ENCODE data around the gene TNFRSF13B.
"Not testable (repeated sequence)": the region's sequence is repeated elsewhere in the genome, so short reads cannot be mapped to it uniquely, and the experiment has no call there.

TNFRSF13B gene

DNA sequence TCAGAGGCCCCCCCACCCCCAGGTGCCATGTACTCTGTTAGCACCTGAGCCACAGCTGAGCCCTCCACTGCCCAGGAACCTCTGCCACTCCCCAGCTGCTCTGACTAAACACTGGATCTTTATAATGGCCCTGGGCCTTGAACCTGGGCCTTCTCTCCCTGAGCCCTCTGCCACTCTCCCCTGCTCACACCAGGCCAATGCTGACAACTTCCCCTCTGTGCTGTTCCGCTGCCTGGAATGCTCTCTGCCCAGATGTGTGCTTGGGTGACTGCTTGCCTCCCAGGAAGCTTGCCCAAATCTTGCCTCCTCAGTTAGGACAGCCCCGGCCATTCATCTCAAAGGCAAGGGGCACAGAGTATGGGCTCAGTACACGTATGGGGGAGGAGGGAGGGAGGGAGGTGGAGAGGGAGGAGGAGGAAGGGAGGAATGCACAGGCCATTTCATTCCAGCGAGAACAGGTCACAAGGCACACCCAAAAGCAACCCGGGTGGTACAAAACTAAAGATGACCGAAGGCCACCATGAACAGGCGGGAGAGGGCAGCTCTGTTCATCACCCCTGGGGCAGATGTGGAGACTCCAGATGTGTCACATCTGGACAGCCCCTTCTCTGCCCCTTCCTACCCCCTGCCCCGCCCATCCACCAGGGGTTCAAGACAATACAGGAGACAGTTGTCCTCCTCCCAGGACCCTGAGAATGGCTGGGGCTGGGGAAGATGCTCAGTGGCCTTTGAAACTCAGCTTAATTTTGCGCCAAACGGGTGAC lies 15.3 kb upstream of the TNFRSF13B start:
- no peak for DNase-seq (ENCODE audit: low read depth, low spot score)

DNA sequence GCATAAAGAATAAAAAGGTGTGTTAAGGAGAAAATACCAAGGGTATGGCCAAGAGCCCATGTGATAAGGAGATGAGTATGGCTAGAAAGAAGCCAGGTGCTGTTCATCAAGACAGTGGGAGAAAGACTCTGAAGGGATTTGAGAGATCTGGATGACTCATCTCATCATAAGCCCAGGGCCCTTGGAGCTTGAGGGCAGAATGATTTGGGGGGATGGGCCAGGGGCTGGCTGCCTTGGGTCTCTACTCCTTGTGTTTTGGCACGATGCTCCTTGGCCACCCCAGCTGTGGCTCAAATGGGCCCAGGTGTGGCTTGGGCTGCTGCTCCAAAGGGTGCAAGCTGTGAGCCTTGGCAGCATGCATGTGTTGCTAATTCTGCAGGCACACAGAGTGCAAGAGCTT lies 14.5 kb upstream of the TNFRSF13B start:
- DNase-seq (ENCODE audit: low read depth, low spot score): no peak

DNA sequence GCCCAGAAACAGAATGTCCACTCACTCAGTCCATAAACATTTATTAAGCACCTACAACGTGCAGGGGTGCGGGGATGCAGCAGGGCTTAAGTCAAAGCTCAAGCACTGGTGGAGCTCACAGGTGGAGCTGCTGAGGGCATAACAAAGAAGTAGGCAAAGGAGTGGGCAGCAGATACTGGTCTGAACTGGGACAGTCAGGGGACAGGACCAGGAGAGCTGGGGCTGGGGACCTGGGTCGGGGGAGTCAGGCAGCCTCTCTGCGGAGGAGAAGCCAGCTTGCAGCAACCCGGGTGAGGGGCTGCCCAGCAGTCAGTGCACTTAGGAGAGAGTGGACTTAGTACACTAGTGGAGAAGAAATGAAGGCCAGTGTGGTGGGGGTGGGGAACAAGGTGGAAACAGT lies 10.0 kb upstream of the TNFRSF13B start:
- DNase-seq (ENCODE audit: low read depth, low spot score): no peak

DNA sequence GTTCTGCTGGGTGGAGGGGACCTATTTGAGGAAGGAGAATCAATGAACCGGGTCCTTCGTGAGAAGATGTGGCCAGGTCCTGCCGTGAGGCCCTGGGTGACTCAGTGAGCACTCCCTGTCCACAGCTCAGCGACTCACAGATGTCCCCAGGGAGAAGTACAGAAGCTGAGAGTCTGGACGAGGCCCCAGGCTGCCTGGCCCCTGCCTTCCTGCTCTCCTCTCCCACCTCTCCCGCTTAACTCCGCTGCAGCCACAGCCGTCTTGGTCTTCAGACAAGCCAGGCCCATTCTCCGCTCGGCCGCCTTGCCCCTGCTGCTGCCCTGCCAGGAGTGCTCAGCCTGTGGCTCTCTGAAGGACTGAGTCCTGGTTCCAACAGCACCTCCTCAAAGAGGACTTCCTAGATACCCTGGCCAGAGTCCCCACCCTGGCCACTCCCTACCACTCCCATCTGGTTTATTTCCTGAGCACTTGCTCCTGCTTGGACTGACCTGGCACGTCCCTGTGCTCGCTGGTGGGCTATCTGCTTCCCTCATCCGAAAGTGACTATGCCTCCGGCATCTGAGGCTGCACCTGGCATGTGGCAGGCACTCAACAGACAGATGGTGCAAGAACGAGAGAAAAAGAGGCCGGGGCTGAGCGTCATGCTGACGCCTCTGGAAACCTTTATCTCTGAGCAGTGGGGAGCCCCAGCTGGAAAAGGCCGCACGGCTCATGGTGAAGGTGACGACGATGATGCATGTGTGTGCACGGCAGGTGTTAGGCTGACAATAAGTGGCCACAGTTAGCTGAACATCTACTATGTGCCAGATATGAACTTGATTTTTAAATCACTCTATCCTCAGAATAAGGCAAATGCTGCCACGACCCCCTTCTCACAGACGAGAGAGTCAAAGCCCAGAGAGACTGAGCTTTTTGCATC lies 9.2 kb upstream of the TNFRSF13B start:
- no peak for DNase-seq (ENCODE audit: low read depth, low spot score)

DNA sequence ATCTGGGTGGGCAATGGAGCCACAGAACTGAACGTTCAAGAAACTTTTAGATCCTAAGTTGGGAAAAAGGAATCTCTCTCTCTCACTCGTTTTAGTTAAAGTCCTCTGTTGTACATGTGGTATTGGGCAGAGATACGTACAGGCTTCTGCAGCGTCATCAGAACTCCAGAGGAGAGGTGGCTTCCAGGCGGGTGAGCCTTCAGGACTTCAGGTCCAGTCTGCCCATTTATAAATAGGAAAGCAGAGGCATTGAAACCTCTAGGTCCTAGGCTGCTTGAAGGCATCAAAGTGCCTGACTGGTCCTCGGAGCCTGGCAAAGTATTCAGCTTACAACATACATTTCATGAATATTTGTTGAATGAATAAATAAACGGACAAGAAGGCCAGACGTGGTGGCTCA lies 8.1 kb upstream of the TNFRSF13B start:
- no peak for DNase-seq (ENCODE audit: low read depth, low spot score)

DNA sequence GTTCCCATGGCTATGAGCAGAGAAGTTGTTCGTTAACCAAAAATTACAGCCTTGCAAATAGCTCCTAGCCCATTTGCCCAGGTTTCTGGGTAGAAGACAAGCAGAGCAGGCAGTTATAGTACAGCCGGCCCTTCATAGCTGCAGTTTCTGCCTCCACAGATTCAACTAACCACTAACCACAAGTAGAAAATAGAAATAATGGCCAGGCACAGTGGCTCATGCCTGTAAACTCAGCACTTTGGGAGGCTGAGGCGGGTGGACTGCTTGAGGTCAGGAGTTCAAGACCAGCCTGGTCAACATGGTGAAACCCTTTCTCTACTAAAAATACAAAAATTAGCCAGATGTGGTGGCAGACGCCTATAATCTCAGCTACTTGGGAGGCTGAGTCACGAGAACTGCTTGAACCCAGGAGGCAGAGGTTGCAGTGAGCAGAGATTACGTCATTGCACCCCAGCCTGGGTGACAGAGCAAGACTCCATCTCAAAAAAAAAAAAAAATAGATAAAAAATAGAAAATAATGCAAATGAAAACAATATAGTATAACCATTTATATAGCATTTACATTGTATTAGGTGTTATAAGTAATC lies 7.4 kb upstream of the TNFRSF13B start:
- DNase-seq (ENCODE audit: low read depth, low spot score): not testable (repeated sequence)

DNA sequence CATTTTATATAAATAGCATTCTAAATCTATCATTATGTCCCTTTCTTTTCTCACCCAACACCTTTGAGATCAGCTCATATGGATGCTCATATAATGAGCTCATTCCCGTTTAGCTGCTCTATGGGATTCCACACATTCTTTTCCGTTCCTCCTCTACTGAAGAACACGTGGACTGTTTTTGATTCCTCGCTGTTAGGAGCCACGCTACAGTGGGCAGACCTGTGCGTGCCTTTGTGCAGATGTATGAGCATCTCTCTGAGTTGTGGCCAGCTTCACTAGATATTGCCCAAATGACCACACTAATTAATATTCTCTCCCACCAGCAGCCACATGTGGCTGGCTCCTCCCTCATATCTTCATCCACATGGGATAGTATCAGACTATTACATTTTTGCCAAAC lies 6.0 kb upstream of the TNFRSF13B start:
- DNase-seq (ENCODE audit: low read depth, low spot score): no peak

DNA sequence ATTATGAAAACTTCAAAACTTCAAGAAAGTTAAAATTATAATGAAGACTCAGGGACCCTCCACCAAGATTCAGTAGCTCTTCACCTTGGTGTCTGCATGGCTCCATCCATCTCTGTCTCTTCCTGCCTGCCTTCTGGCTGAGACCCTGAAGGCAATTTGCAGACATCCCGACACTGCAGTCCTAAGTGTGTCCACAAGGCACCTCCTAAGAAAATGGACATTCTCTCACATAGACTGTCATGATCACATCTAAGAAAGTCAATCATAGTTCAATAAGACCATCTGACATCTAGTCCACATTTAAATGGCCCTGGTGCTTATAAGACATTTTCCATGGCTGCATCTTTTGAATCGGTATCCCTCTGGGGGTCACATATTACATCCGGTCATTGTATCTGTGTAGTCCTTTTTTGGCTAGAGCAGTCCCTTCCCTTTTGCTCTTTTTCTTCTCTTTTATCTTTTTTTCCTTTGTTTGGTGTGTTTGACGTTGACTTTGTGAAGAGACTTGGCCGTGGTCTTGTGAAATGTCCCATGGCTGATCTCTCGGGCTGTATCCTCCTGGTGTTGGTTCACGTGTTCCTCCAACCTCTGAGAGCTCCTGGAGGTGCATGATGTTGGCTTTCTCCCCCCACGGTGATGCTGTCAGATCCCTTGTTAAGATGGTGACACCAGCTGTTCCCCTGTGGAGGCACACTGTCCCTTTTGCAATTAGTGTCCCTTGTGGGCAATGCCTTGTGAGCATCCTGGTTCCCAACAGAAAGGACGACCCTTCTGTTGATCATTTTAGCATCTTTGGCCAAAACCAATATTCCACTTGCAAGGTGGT lies 5.0 kb upstream of the TNFRSF13B start:
- no peak for DNase-seq (ENCODE audit: low read depth, low spot score)

DNA sequence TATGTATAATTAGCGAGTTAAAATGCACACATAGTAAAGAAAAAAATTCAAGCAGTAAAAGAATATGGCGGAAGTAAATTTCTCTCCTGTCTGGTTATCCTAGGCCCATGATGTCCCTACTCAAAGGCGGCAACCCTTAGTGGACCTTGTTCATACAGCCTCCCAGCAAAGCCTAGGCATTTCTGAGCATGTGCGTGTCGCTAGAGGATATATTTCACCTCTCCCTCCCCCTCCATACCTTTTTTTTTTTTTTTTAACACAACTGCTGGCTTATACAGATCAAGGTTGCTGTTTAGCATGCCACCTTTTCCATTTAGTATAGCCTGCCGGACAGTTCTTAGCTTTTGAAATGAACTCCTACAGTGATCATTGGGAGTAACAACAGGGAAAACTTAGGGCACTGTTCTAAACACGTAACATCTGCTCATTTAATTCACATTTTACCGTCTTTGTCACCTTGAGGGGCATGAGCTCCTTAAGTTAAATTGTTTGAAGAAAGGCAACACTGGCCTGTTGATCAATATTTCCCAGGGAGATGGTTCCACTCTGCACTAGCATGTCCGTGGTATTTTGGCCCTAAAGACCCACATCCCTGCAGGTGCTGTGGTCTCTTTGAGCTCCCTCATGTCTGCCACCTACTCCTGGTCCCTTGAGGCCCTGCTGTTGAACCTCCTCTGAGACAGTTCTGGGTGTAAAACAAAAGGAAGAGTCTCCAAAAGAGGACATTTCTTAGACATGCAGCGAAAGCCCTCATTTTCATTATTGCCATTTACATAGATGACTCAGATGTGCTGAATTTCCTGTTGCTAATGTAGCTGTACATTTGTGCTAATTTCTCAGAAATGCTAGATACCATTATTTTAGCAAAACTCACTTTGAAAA lies 4.1 kb upstream of the TNFRSF13B start:
- DNase-seq (ENCODE audit: low read depth, low spot score): no peak

DNA sequence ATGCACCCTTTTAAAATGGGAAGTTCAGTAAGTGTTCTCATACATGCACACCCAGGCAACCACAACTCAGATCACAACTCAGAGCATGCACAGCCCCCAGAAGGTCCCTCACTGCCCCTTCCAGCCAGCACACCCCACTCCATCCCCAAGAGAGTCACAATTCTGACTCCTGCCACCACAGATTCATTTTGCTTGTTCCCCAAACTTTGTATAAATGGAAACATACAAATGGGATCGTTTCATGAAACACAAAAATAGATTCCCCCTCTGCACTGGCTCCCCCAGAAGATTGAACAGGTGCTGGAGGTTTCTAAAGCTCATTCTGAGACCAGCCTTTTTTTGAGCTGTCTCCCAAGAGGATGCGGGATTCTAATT lies 3.3 kb upstream of the TNFRSF13B start:
- no peak for DNase-seq (ENCODE audit: low read depth, low spot score)

DNA sequence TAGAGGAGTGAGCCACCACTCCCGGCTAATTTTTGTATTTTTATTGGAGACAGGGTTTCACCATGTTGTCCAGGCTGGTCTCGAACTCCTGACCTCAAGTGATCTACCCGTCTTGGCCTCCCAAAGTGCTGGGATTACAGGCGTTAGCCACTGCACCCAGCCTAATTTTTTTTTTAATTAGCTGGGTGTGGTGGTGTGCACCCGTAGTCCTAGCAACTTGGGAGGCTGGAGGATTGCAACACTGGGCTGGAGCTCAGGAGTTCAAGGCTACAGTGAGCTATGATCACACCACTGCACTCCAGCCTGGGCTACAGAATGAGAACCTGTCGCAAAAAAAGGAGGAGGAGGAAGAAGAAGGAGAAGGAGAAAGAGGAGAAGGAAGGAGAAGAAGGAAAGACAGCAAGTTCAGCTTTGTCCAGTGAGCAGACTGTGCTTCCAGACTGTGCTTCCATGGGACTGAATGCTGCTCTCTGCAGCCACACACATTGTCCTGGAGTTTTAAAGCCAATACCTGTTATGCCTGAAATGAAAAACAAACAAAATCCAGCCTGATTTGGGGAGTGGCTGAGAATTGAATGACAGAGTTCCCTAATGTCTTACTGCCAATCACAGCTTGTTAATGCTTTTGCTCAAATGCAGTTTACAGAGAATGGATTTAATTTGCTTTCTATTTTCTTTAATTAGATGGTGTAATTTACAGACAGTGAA lies 2.8 kb upstream of the TNFRSF13B start:
- DNase-seq (ENCODE audit: low read depth, low spot score): no peak

DNA sequence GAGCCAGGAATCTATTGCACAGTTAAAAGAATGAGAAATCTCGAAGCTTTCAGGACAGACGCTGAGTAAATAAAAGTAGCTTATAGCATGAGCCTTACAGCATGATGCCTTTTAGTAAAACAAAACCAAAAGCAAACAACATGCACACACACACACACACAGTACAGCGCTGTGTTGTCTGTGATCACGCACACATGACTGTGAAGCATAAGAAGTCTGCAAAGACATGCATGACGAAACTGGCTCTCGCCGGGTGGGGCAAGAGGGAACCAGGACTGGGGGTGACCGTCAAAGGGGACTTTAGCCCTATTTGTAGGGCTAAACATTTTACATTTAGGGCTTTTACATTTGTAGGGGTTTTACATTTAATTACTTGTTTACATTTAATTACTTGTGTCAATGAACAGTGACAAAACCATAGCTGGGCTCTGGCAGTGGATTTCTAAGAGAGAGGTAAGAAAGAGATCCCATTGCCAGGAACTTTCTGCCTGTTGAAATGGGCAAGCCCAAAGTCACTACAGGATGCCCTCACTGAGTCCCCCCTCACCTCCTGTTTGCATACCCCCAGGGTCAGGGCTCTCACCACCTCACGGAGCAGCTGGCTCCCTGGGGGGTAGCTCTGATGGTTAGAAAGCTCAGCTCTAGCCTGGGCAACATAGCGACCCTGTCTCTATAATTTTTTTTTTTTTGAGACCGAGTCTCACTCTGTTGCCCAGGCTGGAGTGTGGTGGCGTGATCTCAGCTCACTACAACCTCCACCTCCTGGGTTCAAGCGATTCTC lies 2.0 kb upstream of the TNFRSF13B start:
- no peak for DNase-seq (ENCODE audit: low read depth, low spot score)

DNA sequence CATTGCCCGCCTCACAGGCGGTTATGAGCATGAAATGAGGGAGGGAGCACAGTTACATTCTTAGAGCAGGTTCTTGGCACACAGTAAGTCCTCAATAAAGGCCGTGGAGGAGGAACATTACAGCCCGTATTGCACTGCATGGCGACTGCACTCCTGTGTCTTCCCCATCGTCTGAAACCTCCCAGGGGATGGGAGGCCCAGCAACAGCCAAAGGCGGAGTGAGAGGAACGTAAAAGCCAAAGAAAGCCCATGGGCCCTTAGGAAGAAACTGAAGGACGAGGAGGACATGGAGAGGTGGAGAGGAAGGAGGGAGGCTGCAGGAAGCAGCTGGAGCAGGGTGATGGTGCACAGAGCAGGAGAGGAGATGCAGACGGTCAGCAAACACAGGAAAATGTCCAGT lies 1.1 kb upstream of the TNFRSF13B start:
- not testable (repeated sequence) for DNase-seq (ENCODE audit: low read depth, low spot score)

DNA sequence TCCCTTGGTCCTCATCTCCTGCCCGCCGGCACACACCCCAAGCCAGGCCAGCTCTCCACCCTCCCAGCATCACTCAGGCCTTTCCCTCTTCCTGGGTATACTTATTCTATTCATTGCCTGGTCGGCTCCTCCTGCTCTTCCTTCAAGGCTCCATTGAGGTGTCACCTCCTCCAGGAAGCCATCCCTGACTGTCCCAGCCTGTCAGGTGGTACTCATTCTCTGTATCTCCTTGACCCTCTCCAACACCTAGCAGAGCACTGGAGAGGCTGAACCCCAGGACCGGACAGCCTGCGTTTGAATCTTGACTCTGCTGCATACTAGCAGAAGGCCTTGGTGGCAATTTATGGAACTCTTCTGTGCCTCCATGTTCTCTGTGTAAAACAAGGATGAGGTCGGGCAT lies 428 bp upstream of the TNFRSF13B start:
- no peak for DNase-seq (ENCODE audit: low read depth, low spot score)

DNA sequence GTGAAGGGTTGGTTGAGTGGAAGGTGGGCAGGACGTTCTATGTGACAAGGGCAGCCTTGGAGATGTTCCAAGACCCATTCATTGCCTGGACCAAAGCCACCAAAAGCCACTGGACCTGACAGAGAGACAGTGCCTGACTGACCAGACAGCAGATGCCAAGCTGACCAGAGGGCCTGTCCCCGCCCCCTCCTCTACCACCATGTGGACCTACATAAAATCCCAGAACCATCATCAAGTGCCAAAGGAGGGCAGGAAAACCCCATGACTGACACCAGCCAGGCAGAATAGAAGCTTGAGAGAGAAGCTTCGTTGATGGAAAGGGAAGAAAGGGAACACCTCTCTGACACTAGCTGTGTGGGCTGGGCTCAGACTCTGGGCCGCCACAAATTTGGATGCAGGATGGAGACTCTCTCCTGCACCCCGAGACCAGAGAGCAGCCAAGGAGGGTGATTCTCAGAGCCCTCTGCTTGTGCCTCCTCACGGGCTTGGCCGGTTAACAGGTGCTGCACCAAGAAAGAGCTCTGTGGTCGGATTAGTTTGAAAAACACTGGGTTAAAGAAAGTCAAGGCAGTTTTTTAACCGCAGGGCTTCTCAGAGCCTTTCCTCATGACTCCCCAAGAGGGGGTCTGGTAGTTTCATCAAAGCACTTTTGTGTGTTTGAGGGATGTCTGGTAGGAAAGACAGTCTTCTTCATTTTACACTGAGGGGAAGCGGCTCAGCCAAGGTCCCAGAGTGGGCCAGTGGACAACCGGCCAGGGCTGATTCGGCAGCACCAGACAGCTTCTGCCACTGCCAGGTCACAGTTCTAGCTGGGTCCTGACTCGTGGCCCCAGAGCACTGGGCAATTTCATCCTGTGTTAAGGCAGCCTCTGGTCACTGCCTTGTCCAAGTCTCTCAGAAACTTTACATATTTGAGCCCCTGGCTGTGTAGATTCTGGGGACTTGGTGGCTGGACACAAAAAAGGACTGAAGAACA lies 1.7 kb downstream of the TNFRSF13B start:
- DNase-seq (ENCODE audit: low read depth, low spot score): no peak

DNA sequence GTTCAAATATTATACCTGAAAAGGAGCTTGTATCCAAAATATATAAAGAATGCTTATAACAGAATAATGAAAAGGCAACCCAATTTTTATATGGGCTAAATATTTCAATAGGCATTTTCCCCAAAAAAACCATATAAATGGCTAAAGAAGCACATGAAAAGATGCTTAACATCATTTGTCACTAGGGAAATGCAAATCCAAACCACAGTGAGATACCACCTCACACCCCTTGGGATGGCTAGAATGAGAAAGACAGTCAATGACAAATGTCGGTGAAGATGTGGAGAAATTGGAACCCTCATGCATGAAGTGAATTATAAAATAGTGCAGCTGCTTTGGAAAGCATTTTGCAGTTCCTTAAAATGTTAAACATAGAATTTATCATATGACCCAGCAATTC lies 3.1 kb downstream of the TNFRSF13B start:
- DNase-seq (ENCODE audit: low read depth, low spot score): no peak

DNA sequence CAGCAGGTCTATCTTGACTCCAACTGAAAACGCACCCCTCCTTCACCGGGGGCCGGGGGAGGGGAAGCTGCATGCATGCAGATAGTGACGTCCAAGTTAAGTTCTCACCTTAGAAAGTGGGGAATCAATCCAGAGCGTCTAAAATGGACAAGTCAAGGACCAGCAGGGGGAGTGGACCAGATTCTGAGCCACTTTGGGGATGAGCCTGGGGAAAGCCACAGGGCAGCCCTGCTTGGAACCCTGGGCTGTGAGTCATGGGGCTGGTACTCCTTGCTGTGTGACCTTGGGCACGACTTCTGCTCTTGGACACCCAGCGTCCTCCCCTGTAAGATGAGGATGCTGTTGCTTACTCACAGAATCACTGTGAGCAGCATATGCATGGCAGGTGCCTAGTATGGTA lies 9.1 kb downstream of the TNFRSF13B start:
- DNase-seq (ENCODE audit: low read depth, low spot score): no peak

DNA sequence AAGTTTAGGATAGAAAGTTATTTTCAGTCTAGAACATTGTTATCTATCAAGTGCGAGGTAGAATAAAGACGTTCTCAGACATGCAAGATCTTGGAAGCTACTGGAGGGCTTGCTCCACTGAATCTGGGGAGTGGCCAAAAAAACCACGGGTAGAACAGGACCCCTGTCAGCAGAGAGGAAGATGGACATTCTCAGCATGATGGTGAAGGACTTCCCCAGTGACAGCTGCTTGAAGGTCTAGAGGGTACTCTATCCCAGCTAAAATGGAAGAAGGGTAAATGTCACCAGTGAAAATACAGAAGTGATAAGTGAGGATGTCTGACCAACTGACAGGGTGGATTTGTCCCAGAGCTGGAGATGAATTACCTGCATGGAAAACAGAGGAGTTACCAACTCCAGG lies 10.1 kb downstream of the TNFRSF13B start:
- DNase-seq (ENCODE audit: low read depth, low spot score): no peak

All from activated naive CD8-positive, alpha-beta T cell treated with anti-CD3 and anti-CD28 coated beads, Interleukin-2, amount 50 U/mL, for 16 hours (primary cell).